ENCODE measurements around the gene C8G. TPM values are rescaled to one million over a fixed set of nuclear protein-coding genes. Genes with fewer than 3 reads are reported as not detected.
A peak's percentile ranks its signal among the peaks of the same experiment; 100 is the strongest.

The C8G gene
- total and polyA plus RNA-seq, 2 of the 13 experiments (the other 11 are each of a cell fraction or from before 2014, with no cell fraction given): 4.9 to 12.8 TPM

GRCh38 chr9:136934277-136934676, 10.8 kb upstream of the C8G start:
- BruUV-seq (replicated peaks): no TSS peak
- ChIA-PET CTCF (ENCODE audit: low intra/inter-chr PET ratio, low total read pairs) (no interaction called here), POLR2A (no interaction called here)
- Histone ChIP-seq H3K4me2 (ENCODE audit: low read depth, low read length) (peak overlapping the region; percentile 37), H3K36me3 (replicated peaks in 1 of 2; ENCODE audit: control insufficient read depth in 1 of 2, insufficient read depth in 2 of 2, low read length in 2 of 2) (0 out of 5 replicates have a peak, but pooled peaks cover 0 to 3% of the 10 kb centered on the region in 2 experiments), H3K9me3 (ENCODE audit: low read length) (no peaks in the 10 kb centered on the region), H3K9ac (ENCODE audit: insufficient read depth, low read depth, low read length) (no peak overlapping the region), H3K4me1 (ENCODE audit: insufficient read depth, low read length) (peaks cover 37% of the 10 kb centered on the region), H4K20me1 (ENCODE audit: insufficient read depth, low read length) (no peaks in the 10 kb centered on the region), H3K27me3 (ENCODE audit: control insufficient read depth in 1 of 2, insufficient read depth in 2 of 2, low read length in 2 of 2) (no peaks in the 10 kb centered on the region), H3K4me3 (replicated peaks in 1 of 3; ENCODE audit: insufficient read depth in 1 of 3, low read depth in 2 of 3, low read length in 3 of 3) (no peak overlapping the region), H3K79me2 (ENCODE audit: insufficient read depth, low read length) (no peaks in the 10 kb centered on the region), H2AFZ (ENCODE audit: low read length) (no peak overlapping the region), H3K27ac (ENCODE audit: extremely low read length, insufficient read depth, low read length) (no peak overlapping the region)
- 47% methylated on average over 3 of the region's 3 CpGs for WGBS (ENCODE audit: low lambda C conversion rate)
- TF ChIP-seq SAP130 (CRISPR knock-in tag; IDR thresholded peaks at IDR 0.05; ENCODE audit: low read depth) (0 out of 2 replicates have a peak, but pooled peaks have one; percentile 18), PAXIP1 (CRISPR knock-in tag; conservative IDR thresholded peaks at IDR 0.05) (peak; percentile 48), ERF (CRISPR knock-in tag; IDR thresholded peaks at IDR 0.05) (no peak), FOSL2 (CRISPR knock-in tag; IDR thresholded peaks at IDR 0.05) (peak; percentile 59; the same call in 1 of the 2 replicates), ZBTB21 (CRISPR knock-in tag; IDR thresholded peaks at IDR 0.05) (no peak), ARID2 (CRISPR knock-in tag; IDR thresholded peaks at IDR 0.05; ENCODE audit: borderline replicate concordance) (0 out of 2 replicates have a peak, but pooled peaks have one; percentile 36), ZNF644 (CRISPR knock-in tag; IDR thresholded peaks at IDR 0.05; ENCODE audit: low read depth) (peak; percentile 72; the same call in 1 of the 2 replicates)
- TF ChIP-seq, protein P1, sequence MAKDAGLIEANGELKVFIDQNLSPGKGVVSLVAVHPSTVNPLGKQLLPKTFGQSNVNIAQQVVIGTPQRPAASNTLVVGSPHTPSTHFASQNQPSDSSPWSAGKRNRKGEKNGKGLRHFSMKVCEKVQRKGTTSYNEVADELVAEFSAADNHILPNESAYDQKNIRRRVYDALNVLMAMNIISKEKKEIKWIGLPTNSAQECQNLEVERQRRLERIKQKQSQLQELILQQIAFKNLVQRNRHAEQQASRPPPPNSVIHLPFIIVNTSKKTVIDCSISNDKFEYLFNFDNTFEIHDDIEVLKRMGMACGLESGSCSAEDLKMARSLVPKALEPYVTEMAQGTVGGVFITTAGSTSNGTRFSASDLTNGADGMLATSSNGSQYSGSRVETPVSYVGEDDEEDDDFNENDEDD (CRISPR knock-in tag; IDR thresholded peaks at IDR 0.05; ENCODE audit: borderline replicate concordance): peak; percentile 32; the same call in 1 of the 2 replicates
- FAIRE-seq: no peak
- ATAC-seq: peak; percentile 25; the same call in 2 of the 3 replicates
- intact Hi-C loops (cut with micrococcal nuclease; ENCODE audit: unreplicated experiment) (no loop called here), in situ Hi-C loops (cut with HindIII; ENCODE audit: extremely low pct_ligation_motif_present, low pct_unique_long_range_greater_than_20kb) (no loop called here)
- peak; percentile 37 for DNase-seq (ENCODE audit: low spot score)
